ENCODE results near the gene DAAM2. TPM values are rescaled to one million over a fixed set of nuclear protein-coding genes. Genes with fewer than 3 reads are reported as not detected.

DAAM2 gene
- total RNA-seq, 3 donors from 2014 or later = 0.05 TPM; not detected in 2

- Mint-ChIP-seq H3K4me1 (ENCODE audit: low read depth) (no peaks in the 10 kb centered on the region), H3K27me3 (ENCODE audit: low read depth) (no peaks in the 10 kb centered on the region), H3K9me3 (no peaks in the 10 kb centered on the region), H3K4me3 (no peak overlapping the region), H3K36me3 (ENCODE audit: insufficient read depth) (no peaks in the 10 kb centered on the region)
- no peak for DNase-seq
- no peak for ATAC-seq
These were observed 122.1 kb downstream of the DAAM2 start for GRCh38 chr6:39914239-39914638.

DNA sequence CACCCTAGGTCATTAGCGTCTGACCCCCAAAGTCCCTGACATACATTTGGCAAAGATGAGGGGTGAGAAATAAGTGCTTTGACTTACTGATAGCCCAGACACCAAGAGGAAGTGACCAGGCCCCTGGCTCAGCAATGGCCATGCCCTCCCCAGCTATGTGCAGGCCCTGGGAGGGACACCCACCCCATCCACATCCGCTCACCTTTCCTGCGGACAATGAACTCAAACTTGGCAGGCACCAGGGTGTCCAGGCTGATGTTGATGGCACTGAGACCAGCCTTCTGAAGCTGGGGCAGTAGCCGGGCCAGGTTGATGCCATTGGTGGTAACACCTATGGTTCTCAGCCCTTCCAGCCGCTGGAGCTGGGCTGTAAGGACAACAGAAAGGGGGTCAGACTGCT is 123.7 kb downstream of the DAAM2 start:
- DNase-seq (no peak), ATAC-seq (no peak)
- Mint-ChIP-seq H3K4me3 (no peak overlapping the region), H3K4me1 (ENCODE audit: low read depth) (no peaks in the 10 kb centered on the region), H3K27me3 (ENCODE audit: low read depth) (no peaks in the 10 kb centered on the region), H3K9me3 (no peaks in the 10 kb centered on the region), H3K36me3 (ENCODE audit: insufficient read depth) (no peaks in the 10 kb centered on the region)

DNA sequence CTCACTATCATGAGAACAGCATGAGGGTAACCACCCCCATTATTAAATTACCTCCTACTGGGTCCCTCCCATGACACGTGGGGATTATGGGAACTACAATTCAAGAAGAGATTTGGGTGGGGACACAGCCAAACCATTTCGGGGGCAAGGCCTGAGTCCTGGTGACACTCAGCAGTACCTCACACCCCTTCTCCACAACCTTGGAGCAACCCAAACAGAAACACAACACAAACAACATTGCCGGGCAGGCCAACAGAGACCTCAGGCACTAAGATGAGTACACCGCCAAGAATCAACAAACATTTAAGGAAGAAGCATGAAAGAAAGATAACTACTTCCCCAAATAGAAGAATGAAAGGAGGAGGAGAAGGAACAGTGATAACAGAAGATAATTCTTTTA is 125.2 kb downstream of the DAAM2 start:
- Mint-ChIP-seq H3K9me3 (no peaks in the 10 kb centered on the region), H3K36me3 (ENCODE audit: insufficient read depth) (no peaks in the 10 kb centered on the region), H3K27me3 (ENCODE audit: low read depth) (no peaks in the 10 kb centered on the region), H3K4me1 (ENCODE audit: low read depth) (no peaks in the 10 kb centered on the region), H3K4me3 (no peak overlapping the region)
- no peak for ATAC-seq
- DNase-seq = no peak

GRCh38 chr6:39917981-39918380 is 125.8 kb downstream of the DAAM2 start:
- H3K9me3 Mint-ChIP-seq = no peaks in the 10 kb centered on the region

DNA sequence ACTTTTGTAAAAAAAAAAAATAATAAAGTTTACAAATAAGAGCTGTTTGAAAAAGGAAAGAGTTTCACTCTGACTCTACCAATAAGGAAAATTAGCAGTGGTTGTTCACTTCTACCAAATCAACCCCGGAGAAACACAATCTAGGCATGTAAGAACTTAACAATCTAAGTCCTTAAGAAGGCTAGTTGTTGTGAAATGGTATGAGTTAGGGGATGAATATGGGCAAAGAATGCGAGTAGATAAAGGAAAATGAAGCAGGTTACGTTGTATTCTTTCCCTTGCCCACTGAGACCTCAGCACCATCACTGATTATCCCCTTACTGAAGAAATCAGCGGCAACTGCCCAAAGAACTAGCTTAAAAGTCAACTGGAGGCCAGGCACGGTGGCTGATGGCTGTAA is 126.7 kb downstream of the DAAM2 start:
- no peak overlapping the region for H3K4me3 Mint-ChIP-seq
- no peaks in the 10 kb centered on the region for H3K9me3 Mint-ChIP-seq
- no peaks in the 10 kb centered on the region for H3K27me3 Mint-ChIP-seq (ENCODE audit: low read depth)
- no peak for ATAC-seq
- no peak for DNase-seq
- no peaks in the 10 kb centered on the region for H3K36me3 Mint-ChIP-seq (ENCODE audit: insufficient read depth)
- H3K4me1 Mint-ChIP-seq (ENCODE audit: low read depth) = no peaks in the 10 kb centered on the region

More at GRCh38 chr6:39917981-39918380, 125.8 kb downstream of the DAAM2 start:
- no peak for DNase-seq
- ATAC-seq = no peak
- Mint-ChIP-seq H3K4me3 (no peak overlapping the region), H3K36me3 (ENCODE audit: insufficient read depth) (no peaks in the 10 kb centered on the region), H3K27me3 (ENCODE audit: low read depth) (no peaks in the 10 kb centered on the region), H3K4me1 (ENCODE audit: low read depth) (no peaks in the 10 kb centered on the region)

GRCh38 chr6:39920157-39920556 is 128.0 kb downstream of the DAAM2 start:
- Mint-ChIP-seq H3K9me3 (no peaks in the 10 kb centered on the region), H3K36me3 (ENCODE audit: insufficient read depth) (no peaks in the 10 kb centered on the region), H3K4me3 (no peak overlapping the region), H3K4me1 (ENCODE audit: low read depth) (no peaks in the 10 kb centered on the region), H3K27me3 (ENCODE audit: low read depth) (no peaks in the 10 kb centered on the region)
- DNase-seq (no peak), ATAC-seq (no peak)

DNA sequence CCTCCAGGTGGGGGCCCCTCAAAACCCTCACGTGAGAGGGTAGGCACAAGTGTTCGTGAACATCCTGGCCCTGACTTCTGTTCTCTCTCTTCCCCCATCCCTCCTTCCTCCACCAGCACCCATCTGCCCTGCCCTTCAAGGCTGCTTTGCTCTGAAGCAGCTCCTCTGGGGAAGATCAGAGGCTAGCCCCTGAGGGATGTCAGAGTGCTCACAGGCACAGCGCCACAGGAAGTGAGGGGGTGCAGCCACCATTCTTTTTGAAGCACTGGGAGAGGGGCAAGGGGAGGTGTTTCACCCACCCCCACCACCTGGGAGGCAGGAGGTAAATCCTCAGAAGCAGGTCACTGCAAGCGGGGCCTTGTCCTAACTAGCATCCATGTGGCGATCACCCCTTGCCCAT is 130.6 kb downstream of the DAAM2 start:
- H3K4me1 Mint-ChIP-seq (ENCODE audit: low read depth) = peaks cover 4% of the 10 kb centered on the region
- H3K4me3 Mint-ChIP-seq = no peak overlapping the region
- no peak for ATAC-seq
- H3K36me3 Mint-ChIP-seq (ENCODE audit: insufficient read depth) = no peaks in the 10 kb centered on the region
- DNase-seq = no peak
- no peaks in the 10 kb centered on the region for H3K27me3 Mint-ChIP-seq (ENCODE audit: low read depth)
- H3K9me3 Mint-ChIP-seq = peaks cover 4% of the 10 kb centered on the region

GRCh38 chr6:39923394-39923793 is 131.2 kb downstream of the DAAM2 start:
- no peaks in the 10 kb centered on the region for H3K27me3 Mint-ChIP-seq (ENCODE audit: low read depth)
- H3K9me3 Mint-ChIP-seq = peaks cover 4% of the 10 kb centered on the region
- ATAC-seq = no peak

GRCh38 chr6:39923861-39924260 is 131.7 kb downstream of the DAAM2 start:
- Mint-ChIP-seq H3K4me3 (no peak overlapping the region), H3K4me1 (ENCODE audit: low read depth) (peaks cover 4% of the 10 kb centered on the region), H3K9me3 (peaks cover 4% of the 10 kb centered on the region), H3K27me3 (ENCODE audit: low read depth) (no peaks in the 10 kb centered on the region), H3K36me3 (ENCODE audit: insufficient read depth) (no peaks in the 10 kb centered on the region)
- ATAC-seq = no peak
- DNase-seq = no peak

More at GRCh38 chr6:39923394-39923793, 131.2 kb downstream of the DAAM2 start:
- Mint-ChIP-seq H3K36me3 (ENCODE audit: insufficient read depth) (no peaks in the 10 kb centered on the region), H3K4me1 (ENCODE audit: low read depth) (peaks cover 4% of the 10 kb centered on the region), H3K4me3 (no peak overlapping the region)
- no peak for DNase-seq

GRCh38 chr6:39924283-39924682 is 132.1 kb downstream of the DAAM2 start:
- Mint-ChIP-seq H3K4me1 (ENCODE audit: low read depth) (peaks cover 4% of the 10 kb centered on the region), H3K9me3 (peaks cover 4% of the 10 kb centered on the region), H3K4me3 (no peak overlapping the region), H3K36me3 (ENCODE audit: insufficient read depth) (no peaks in the 10 kb centered on the region), H3K27me3 (ENCODE audit: low read depth) (no peaks in the 10 kb centered on the region)
- DNase-seq (no peak), ATAC-seq (no peak)

- H3K36me3 Mint-ChIP-seq (ENCODE audit: insufficient read depth) = no peaks in the 10 kb centered on the region
- no peak for DNase-seq
- ATAC-seq = no peak
- peaks cover 4% of the 10 kb centered on the region for H3K9me3 Mint-ChIP-seq
- H3K27me3 Mint-ChIP-seq (ENCODE audit: low read depth) = no peaks in the 10 kb centered on the region
- H3K4me1 Mint-ChIP-seq (ENCODE audit: low read depth) = peaks cover 4% of the 10 kb centered on the region
- H3K4me3 Mint-ChIP-seq = no peak overlapping the region
These were observed 133.2 kb downstream of the DAAM2 start for GRCh38 chr6:39925191-39925930.

- H3K4me3 Mint-ChIP-seq = no peak overlapping the region
- peaks cover 4% of the 10 kb centered on the region for H3K9me3 Mint-ChIP-seq
- no peaks in the 10 kb centered on the region for H3K36me3 Mint-ChIP-seq (ENCODE audit: insufficient read depth)
- peaks cover 4% of the 10 kb centered on the region for H3K4me1 Mint-ChIP-seq (ENCODE audit: low read depth)
- DNase-seq = no peak
- H3K27me3 Mint-ChIP-seq (ENCODE audit: low read depth) = no peaks in the 10 kb centered on the region
- ATAC-seq = no peak
These were observed 133.7 kb downstream of the DAAM2 start for GRCh38 chr6:39925931-39926290.

- Mint-ChIP-seq H3K36me3 (ENCODE audit: insufficient read depth) (no peaks in the 10 kb centered on the region), H3K4me1 (ENCODE audit: low read depth) (peaks cover 4% of the 10 kb centered on the region)
- ATAC-seq = no peak
These were observed 134.5 kb downstream of the DAAM2 start for GRCh38 chr6:39926668-39927067.

DNA sequence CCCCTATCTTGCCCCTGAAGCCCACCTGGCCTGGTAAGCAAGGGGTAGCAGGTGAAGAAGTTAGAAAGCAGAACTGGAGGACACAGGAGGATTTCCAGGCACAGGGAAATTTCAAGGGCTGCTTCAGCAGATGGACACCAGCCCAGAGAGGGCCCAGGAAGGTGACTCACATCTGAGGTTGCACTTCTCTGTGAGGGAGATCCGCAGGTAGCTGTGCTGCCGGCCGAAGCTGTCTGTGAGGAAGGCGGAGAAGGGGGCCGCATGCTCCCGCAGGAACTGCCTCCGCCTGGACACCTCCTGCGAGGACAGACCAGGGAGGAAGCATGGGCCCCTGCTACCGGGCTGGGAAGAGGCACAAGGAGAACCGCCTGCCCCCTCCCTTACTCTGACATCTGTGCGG is 135.0 kb downstream of the DAAM2 start:
- H3K4me3 Mint-ChIP-seq = no peak overlapping the region

More at GRCh38 chr6:39926668-39927067, 134.5 kb downstream of the DAAM2 start:
- Mint-ChIP-seq H3K9me3 (peaks cover 4% of the 10 kb centered on the region), H3K4me3 (no peak overlapping the region), H3K27me3 (ENCODE audit: low read depth) (peaks cover 2% of the 10 kb centered on the region)
- no peak for DNase-seq

GRCh38 chr6:39929039-39929732 is 137.0 kb downstream of the DAAM2 start:
- Mint-ChIP-seq H3K4me1 (ENCODE audit: low read depth) (peaks cover 8% of the 10 kb centered on the region), H3K36me3 (ENCODE audit: insufficient read depth) (no peaks in the 10 kb centered on the region), H3K9me3 (peaks cover 4% of the 10 kb centered on the region), H3K27me3 (ENCODE audit: low read depth) (peaks cover 19% of the 10 kb centered on the region), H3K4me3 (no peak overlapping the region)
- DNase-seq = no peak
- no peak for ATAC-seq

More for the DNA sequence above, 135.0 kb downstream of the DAAM2 start:
- DNase-seq (no peak), ATAC-seq (no peak)
- no peaks in the 10 kb centered on the region for H3K36me3 Mint-ChIP-seq (ENCODE audit: insufficient read depth)
- peaks cover 4% of the 10 kb centered on the region for H3K9me3 Mint-ChIP-seq
- peaks cover 7% of the 10 kb centered on the region for H3K27me3 Mint-ChIP-seq (ENCODE audit: low read depth)
- peaks cover 4% of the 10 kb centered on the region for H3K4me1 Mint-ChIP-seq (ENCODE audit: low read depth)
